NCI-H1417 (cell line): ENCODE data around the gene AGA.
A peak's percentile ranks its signal among the peaks of the same experiment; 100 is the strongest.

Experiments used
- DNase-seq, 3 experiments: peaks; one replicate each; lab custom pipeline; 2025; lab: John Stamatoyannopoulos, UW

Gene AGA

DNA sequence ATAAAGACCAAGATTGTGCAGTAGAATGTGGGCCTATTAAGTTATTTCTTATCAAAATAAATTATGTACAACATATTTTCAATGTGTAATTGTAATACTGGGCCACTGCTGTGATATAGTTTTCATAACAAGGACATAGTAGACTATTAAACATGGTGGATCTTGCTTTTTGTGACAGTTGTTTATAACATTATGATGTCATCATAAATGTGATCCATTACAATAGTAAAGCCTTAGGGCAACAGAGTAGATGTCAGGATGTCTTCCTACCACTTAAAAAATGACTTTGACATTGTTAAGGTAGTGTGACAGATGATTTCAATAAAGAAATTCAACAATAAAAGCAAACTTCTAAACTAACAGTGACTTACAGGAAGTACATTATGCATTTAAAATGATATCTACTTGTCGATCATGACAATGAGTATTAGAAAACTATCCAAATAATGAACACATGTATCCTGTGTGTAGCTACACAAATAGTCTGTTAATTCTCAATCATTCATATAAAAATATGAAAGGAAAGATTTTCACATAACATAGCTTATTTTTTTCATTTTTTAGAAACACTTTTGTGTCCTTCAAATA, 5.3 kb upstream of the AGA start:
- peak in 1 of 3 experiments; percentile 6 for DNase-seq

DNA sequence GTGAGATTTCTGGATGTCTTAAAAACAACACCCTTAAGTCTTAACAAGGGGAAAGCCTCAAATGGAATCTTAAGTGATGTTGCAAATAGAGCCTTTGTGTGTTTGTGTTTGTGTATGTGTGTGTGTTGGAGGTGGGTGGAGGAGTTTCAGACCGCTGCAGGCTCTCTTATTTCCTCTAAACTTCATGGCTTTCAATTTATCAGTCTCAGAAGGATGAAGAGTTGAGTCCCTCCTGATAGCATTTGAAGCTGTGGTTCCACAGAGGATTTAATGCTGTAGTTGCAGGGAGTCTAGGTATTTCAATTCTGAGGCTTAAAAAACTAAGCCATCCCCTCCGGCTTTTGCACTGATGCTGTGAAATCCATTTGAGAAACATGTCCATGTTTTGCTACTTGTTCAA, 4.3 kb upstream of the AGA start:
- no peak for DNase-seq

DNA sequence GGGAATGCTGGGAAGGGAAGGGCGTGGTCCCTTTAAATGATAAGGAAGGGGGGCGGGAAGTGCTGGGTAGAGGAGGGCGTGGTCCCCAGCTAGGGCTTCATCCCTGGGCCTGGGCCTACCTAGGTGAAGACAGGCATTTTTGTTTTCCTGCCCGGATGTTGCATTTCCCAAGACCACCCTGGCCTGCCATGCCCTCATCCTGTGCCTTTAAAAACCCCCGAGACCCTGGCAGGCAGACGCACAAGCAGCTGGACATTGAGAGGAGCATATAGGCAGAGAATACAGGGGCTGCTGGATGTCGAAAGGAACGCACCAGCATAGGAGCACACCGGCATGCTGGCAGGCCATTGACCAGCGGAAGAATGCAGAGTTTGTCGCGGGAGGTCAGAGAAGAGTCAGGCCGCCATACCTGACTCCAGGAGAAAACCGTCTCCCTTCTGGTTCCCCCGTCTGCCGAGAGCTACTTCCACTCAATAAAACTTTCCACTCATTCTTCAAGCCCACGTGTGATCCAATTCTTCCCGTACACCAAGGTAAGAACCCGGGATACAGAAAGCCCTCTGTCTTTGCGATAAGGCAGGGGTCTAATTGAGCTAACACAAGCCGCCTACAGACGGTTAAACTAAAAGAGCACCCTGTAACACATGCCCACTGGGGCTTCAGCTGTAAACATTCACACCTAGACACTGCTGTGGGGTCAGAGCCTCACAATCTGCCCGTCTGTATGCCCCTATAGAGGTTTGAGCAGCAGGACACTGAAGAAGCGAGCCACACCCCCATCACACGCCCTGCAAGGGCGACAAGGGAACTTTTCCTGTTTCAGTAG, 2.9 kb upstream of the AGA start:
- no peak for DNase-seq

DNA sequence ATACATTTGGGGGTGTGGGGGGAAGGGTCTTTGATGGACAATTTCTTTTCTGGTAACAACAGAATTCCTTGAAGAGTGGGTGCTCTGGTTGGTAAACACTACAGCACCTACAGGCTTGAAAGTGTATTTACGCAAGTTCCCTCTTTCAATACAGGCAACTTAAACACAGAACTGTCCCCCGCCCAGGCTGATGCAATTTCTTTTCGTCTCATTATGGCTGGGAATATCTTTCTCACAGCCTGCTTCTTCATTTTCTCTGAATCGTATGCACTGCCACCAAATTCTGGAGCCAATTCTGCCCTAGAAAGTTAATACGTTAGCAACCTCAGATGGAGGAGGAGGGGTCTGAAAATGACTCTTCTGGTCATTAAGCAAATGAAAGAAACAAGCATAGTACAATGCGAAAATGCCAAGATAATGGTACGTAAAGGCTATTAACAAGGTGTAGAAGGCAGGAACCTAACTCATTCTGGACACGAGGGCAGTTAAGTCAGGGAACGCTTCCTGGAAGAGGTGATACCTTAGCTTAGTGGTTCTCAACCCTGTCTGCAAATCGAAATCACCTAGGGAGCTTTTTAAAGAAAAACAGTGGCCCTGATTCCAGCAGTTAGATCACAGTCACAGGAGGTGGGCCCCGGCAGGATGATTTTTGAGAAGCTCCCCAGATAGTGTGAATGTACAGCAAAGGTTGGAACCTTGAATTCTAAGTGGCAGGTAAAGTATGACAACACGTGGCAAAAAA, 1.0 kb downstream of the AGA start:
- DNase-seq, result peak in 2 of 3 experiments; percentile 52 to 66

DNA sequence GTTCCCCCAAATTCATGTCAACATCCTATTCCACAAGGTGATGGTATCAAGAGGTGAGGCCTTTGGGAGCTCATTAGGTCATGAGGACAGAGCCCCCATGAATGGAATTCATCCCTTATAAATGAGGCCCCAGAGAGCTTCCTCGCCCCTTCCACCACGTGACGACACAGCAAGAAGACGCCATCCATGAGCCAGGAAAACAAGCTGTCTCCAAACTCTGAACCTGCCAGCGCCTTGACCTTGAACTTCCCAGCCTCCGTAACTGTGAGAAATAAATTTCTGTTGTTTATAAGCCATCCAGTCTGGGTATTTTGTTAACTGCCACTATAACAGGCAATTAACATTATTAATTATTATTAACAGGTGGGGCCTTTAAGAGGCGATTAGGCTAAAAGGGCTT, 5.8 kb downstream of the AGA start:
- DNase-seq, result no peak

DNA sequence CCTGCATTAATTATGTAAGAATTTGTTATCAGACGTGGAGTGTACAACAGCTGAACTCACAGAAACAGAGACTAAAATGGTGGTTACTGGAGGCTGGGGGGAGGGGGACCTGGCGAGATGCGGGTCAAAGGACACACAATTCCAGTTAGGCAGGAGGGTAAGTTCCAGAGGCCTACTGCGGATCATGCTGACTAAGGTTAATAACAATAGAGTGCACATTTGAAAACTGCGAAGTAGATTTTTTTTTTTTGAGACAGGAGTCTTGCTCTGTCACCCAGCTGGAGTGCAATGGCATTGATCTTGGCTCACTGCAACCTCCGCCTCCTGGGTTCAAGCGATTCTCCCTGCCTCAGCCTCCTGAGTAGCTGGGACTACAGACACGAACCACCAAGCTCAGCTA, 7.6 kb downstream of the AGA start:
- DNase-seq, result no peak

DNA sequence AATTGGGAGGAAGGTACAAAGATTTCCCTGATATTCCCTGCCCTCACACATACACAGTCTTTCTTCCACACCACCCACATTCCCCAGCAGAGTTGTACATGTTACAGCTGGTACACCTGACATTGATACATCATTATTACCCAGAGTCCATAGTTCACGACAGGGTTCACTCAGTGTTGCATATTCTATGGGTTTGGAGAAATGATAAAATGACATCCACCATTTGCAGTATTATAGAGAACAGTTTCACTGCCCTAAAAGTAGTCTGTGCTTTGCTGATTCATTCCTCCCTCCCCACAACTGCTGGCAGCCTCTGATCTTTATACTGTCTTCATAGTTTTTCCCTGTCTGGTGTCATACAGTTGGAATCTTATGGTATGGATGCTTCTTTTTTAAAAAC, 15.0 kb downstream of the AGA start:
- DNase-seq, result no peak

DNA sequence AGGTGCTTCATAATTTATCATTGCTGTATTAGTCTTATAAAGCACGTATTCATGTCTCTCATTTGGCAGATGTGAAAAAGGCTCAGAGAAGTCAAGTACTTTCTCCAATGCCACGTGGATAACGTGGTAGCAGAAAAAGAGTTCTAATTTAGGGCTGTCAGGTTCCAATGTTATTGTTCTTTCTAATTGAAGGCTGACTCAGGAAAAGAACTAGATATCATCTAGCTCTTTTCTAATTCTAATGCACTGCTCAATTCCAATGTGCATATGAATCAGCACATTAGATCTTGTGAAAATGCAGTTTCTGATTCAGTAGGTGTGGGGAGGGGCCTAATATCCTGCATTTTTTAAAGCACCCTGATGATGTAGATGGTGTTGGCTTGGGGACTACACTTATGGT, 22.8 kb downstream of the AGA start:
- no peak for DNase-seq

DNA sequence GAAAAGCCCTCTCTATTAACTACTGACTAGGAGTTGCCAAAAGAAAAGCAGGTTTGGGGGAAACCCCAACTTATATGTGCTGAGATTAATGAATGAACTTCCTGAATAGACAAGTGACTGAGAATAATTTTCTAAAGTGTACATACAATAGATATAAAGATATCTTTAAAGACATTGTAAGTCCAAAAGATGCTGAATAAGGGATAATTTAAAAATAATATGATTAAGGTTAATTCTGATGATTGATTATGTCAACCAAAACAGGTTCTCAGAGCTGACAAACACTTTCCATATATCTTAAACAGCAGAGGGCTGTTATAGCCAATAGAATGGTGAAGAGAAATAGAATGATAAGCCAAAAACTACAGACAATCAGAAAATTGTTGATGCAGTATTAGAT, 28.6 kb downstream of the AGA start:
- DNase-seq, result no peak

DNA sequence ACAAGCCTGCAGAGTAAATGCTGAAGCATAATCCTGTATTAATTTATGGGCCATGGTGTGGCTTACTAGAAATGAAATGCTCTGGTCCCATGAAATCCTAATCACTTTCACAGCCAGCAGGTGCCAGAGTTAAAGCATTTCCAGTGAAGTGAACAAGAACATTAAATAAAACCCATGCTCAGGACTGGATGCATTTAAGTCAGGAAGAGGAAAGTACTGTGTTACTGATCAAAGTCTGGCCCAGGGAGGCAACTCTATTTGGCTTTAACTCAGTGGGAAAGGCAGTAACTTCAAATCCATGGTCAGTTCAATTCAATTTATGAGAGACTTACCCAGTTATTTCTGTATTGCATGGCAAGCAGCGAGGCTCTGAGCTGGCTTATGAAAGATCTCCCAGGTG, 29.2 kb downstream of the AGA start:
- DNase-seq, result no peak

DNA sequence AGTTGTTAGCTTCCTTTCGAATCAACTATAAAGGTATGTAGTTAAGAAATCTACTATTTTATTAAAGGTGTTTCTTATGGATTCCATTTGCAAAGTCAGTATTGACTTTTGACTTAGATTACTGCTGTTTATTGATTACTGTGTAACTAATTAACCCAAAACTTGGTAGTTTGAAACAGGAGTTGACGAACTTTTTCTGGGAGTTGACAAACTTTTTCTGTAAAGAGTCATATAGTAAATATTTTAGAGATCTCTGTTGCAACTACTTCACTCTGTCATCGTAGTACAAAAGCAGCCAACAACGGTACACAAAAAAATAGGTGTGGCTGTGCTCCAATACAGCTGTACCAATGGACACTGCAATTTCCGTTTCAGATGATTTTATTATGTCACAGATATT, 30.2 kb downstream of the AGA start:
- no peak for DNase-seq

DNA sequence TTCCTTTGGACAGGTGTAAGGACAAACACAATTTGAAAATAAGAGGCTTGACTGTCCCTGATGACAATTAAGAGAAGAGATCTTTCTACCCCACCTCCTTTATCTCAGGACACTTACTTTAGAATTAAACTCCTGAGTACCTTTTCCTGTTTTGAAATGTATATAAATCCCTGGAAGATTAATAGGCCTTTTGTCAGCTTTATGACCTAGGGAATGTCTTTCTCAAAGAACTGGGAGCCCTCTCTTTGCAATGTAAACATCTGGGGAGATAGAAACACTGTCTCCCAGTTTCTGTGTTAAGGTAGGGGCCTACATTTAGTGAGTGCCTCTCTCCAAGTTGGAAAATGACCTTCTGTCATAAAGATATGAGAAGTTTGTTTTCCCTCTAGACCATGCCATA, 31.7 kb downstream of the AGA start:
- DNase-seq, result peak in 1 of 3 experiments; percentile 68

DNA sequence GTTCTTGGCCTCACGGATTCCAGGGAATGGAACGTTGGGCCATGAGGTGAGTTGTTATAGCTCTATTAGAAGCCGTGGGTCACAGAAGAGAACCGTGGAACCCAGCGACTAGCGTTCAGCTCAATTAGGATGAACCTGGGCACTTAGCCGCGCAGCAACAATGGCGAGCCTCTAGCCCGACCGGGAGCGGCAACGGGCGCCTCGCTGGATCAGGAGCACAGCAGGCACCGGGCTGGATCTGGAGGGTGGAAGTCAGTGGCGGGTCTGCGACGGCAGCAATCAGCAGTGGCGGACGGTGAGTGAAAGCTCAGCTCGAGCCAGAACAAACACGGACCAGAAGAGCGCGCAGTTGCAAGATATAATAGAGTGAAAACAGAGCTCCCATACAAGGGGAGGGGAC, 34.2 kb downstream of the AGA start:
- DNase-seq, result no peak

DNA sequence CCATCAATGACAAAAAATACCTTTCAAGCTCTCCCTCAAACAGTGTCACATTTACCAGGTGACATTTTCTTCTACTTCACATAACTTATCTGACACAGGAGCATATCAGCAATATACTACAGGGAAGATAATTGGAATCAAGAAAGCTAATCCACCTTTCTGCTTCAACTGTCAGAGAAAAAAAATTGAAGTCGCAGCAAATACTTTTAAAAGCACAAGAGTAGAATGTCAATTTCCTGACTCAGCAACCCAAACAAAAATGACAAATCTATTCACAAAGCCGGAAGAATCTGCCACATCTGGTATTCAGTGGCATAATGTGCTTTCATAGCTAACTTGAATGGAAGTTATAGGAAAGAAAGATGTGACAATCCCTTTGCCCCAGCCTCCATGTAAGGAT, 36.7 kb downstream of the AGA start:
- DNase-seq, result no peak

DNA sequence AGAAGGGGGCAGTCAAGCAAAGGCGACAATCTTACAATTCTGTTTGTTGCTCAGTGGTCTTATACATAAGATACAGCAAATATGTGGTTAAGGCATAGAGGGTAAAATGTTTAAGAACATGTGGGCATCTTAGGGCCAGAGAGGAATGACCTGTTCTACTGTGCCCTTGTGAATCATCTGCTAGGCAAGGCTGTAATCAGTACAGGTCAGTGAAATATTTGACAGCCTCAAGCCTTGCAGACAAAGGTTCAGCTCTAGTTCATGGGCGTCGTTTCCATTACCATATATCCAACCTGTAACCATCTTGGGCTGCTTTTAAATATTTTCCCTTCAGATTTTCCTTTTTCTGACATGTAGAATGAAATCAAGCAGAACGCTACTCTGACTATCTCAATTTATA, 37.3 kb downstream of the AGA start:
- DNase-seq, result no peak

DNA sequence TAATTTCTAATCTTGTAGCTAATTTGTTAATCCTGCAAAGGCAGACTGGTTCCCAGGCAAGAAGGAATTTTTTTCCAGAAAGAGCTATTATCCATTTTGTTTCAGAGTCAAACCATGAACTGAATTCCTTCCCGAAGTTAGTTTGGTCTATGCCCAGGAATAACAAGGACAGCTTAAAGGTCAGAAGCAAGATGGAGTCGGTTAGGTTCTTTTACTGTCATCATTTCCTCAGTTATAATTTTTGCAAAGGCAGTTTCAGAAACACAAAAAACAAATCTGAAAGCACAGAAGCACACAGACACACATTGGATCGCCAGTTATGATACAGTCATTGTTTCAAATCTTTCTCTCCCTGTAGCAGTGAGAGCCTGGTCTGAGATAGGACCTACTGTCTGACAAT, 37.9 kb downstream of the AGA start:
- no peak for DNase-seq

DNA sequence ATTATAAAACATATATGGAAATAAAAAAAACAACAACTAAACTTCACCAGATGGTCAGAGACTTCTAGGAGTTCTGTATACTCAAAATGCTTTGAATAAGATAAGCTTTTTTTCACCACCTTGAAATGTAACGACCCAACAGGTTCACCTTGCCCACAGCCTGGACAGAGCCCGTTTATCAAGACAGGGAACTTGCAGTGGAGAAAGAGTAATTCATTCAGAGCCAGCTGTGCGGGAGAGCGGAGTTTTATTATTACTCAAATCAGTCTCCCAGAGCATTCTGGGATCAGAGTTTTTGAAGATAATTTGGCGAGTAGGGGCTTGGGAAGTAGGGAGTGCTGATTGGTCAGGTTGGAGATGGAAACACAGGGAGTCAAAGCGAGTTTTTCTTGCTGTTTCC, 38.5 kb downstream of the AGA start:
- no peak for DNase-seq

DNA sequence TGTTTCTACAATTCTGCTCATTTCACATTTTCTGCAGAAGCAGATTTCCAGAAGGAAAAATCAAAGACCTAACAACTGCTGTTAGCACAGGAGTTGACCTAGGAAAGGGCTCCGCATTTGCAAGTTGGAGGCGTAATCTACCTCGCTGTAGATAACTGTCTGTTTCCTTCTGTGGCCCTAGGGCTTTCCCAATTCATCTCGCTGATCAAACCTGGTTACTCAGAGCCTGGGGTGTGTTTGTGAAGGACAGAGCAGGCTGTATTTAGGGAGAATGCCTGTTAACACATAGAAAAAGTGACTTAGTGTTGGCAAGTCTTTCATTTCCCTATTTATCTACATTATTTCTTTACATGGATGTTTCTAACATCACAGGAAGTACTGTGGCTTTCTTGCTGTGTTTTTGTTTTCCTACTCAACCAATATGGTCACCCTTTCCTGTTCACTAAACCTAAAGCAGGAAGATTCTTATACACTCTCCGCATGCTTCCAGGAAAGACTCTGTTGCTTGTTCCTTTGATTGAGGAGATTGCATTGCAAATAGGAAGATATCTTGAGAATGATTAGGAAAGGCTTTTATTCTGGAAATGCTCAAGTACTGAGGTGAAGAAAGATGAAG, 40.5 kb downstream of the AGA start:
- DNase-seq, result no peak

DNA sequence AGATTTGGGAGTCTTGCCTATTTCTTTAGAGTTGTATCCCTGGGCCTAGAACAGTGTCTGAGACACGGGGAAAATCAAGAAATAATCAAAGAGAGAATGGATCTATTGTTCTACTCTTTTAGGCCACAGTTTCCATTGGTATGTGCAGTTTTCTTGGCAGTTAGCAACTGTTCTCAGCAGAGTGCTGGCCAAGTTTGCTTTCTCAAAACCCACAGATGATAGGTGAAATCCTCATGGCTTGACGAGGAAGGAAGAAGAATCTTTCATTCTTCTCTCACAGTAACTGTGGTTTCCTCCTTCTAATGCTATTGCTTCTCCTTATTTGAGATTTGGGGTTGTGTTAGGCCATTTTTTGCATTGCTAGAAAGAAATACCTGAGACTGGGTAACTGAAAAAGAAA, 42.2 kb downstream of the AGA start:
- no peak for DNase-seq

DNA sequence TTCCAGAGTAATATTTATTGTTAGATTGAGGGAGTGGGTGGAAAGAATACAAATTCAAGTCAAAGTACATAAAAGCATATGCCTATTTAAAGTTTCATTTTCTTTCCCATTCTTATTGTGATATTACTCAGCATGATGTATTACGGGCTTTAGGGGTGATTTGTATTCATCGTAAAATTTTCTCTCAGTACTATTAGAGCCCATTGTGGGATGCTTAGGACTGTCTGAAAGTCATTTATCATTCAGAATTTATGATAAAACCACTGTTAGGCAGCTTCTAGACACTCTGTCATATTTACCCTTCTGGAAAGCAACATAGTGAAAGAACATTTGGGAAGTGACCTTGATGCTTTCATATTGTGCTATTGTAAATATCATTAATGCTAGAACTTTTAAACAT, 45.9 kb downstream of the AGA start:
- peak in 1 of 3 experiments; percentile 13 for DNase-seq

DNA sequence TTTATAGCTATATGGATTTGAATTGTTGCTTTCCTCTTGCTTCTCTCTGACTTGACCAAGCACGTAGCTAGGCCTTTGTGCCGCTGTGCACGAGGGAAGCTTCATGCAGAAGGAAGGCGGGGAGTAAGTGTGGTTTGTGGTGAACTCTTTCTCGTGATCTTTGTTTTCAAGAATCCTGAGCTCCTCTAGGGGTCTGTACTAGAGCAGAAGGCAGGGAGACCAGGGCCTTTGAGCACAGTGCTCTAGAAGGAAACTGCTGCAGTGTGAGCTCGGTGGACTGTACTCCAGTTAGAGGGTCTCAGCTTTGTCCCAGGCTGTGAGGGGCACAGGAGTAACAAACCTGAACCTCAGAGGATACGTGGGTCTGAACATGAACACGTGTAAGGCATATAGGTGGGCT, 49.0 kb downstream of the AGA start:
- no peak for DNase-seq

DNA sequence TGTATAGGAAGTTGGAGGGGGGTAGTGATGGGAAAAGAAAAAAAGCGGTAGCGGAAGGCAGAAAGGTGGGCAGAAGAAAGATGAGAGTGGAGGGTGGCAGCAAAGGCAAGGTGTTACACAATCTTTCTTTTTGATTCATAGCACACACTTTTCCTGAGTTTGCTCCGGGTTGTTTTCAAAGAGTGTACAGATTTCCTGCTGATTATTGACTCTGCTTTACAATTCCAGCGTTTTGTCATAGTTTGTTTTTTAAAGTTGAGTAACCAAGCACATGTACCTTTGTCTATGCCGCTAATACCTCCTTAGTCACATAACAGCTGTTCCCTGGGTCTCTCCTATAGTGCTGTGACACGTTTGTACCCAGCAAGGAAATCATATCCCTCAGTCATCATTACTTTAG, 50.3 kb downstream of the AGA start:
- no peak for DNase-seq

DNA sequence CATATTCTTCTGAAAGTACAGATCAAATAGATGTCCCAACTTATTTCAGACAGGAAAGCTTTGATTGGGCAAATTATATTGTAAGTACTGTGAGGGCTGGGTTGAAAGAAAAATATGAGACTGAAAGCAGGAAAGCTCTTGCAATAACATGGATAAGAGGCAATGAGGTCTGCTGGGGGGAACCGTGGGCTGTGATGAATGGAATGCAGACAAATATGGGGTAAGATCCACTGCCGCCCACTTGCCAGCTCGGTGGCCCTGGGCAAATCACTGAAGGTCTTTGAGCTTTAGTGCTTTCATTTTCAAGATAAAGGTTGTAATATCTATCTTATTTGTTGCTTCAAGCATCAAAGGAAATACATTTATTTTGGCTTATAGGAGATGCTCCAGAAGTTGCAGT, 51.0 kb downstream of the AGA start:
- no peak for DNase-seq
